Sigmoid colon (tissue), 7 donors: ENCODE results near the gene SLA2. TPM values are rescaled to one million over a fixed set of nuclear protein-coding genes. Genes with fewer than 3 reads are reported as not detected.

ENCODE experiments used
- DNase-seq: peaks from one replicate; pipeline ENCODE4 v3.0.0-alpha.2; 2019
- H3K27ac ChIP-seq, 4 donors: fragments of 200-600 bp; sonication (generic); one replicate each; pipeline ENCODE4 v1.5.1; 2016 to 2019; ENCODE audit warnings: mild to moderate bottlenecking in 1 of 4
- H3K27me3 ChIP-seq, 3 donors: fragments of 200-600 bp; sonication (generic); one replicate each; pipeline ENCODE4 v1.5.1; 2019; ENCODE audit warnings: mild to moderate bottlenecking in 1 of 3
- H3K36me3 ChIP-seq, 4 donors: fragments of 200-600 bp; sonication (generic); one replicate each; pipeline ENCODE4 v1.5.1; 2016 to 2019
- H3K4me1 ChIP-seq, 4 donors: fragments of 200-600 bp; sonication (generic); one replicate each; pipeline ENCODE4 v1.5.1; 2017 to 2019
- H3K4me3 ChIP-seq, 4 donors: fragments of 200-600 bp; sonication (generic); one replicate each; pipeline ENCODE4 v1.5.1; 2017 to 2019; ENCODE audit warnings: mild to moderate bottlenecking in 2 of 4, moderate library complexity in 1 of 4
- H3K9me3 ChIP-seq, 4 donors: fragments of 200-600 bp in 3 of 4; sonication (generic) in 3 of 4; one replicate each; pipeline versions ENCODE4 v1.5.1 to v1.6.1; 2013 to 2019
- CTCF ChIP-seq, 4 experiments: fragments of 450-650 bp in 3 of 4; fragments of 200-600 bp in 1 of 4; IDR thresholded peaks; one replicate each; pipeline ENCODE4 v1.5.1; 2016 to 2019; ENCODE audit warnings: antibody characterized with exemption in 4 of 4, mild to moderate bottlenecking in 3 of 4, moderate library complexity in 2 of 4
- EP300 ChIP-seq, 4 donors: sonication (generic); formaldehyde crosslinking; IDR thresholded peaks; one replicate each; pipeline ENCODE4 v1.6.1; 2017; ENCODE audit warnings: antibody characterized with exemption in 4 of 4
- POLR2A ChIP-seq, 2 donors: fragments of 450-650 bp; IDR thresholded peaks; one replicate each; pipeline ENCODE4 v1.6.1; 2016; ENCODE audit warnings: antibody characterized with exemption in 2 of 2, mild to moderate bottlenecking in 2 of 2, moderate library complexity in 2 of 2
- POLR2AphosphoS5 ChIP-seq, 4 donors: sonication (generic); formaldehyde crosslinking; IDR thresholded peaks; one replicate each; pipeline ENCODE4 v1.6.1; 2017; ENCODE audit warnings: antibody characterized with exemption in 4 of 4
- WGBS, 2 donors: extraction: QIAGEN DNeasy Blood & Tissue Kit; methylation state at CpG; one replicate each; pipeline ENCODE4 v1.1.7; 2013; 5-methylcytosine and 5-hydroxymethylcytosine counted together
- intact Hi-C: fragments of 100-400 bp; cut with DNase I; formaldehyde crosslinking; loops from one replicate; pipeline ENCODE4 v1.15.1; 2023
- polyA plus RNA-seq, 3 donors: library from polyadenylated mRNA; stranded (reverse); fragments of 200-250 nt; gene quantifications; one replicate each; pipeline ENCODE4 v1.2.3, GENCODE V29; 2013
- total RNA-seq, 4 donors: library from RNA; depleted of rRNA; stranded (reverse); fragments of >200 nt; gene quantifications; one replicate each; pipeline ENCODE4 v1.1.0, GENCODE V29; 2016
- donor health status: healthy with polysubstance abuse.
- donor health status: Bipolar disorder and iron deficiency.
- donor health status: healthy.

The SLA2 gene
- total and polyA plus RNA-seq, 7 donors = 0.46 to 3.4 (median 0.55) TPM; not detected in 3

- DNase-seq = no peak
- peak overlapping the region; percentile 70 to 100 (median 86) for H3K4me3 ChIP-seq
- peaks cover 0 to 29% (median 25%) of the 10 kb centered on the region in 4 donors for H3K4me1 ChIP-seq
- intact Hi-C loops = loop anchor here (5.0 to 10.0 kb wide), 4 partner anchors 151 to 402 kb away; partner anchors contain the start of gene DSN1
- peaks cover 17 to 38% (median 26%) of the 10 kb centered on the region in 4 donors for H3K36me3 ChIP-seq
- no peak for TF ChIP-seq CTCF (IDR thresholded peaks at IDR 0.05)
- no peak for TF ChIP-seq EP300 (IDR thresholded peaks at IDR 0.05)
- no peak for TF ChIP-seq POLR2A (IDR thresholded peaks at IDR 0.05)
- no peak for TF ChIP-seq POLR2AphosphoS5 (IDR thresholded peaks at IDR 0.05)
- 1% methylated on average over 31 of the region's 31 CpGs for WGBS, 2 donors
- H3K9me3 ChIP-seq = no peaks in the 10 kb centered on the region
- no peaks in the 10 kb centered on the region for H3K27me3 ChIP-seq
- peak overlapping the region; percentile 87 to 96 (median 90) for H3K27ac ChIP-seq
Observed at GRCh38 chr20:36606158-36607066, 39.6 kb downstream of the SLA2 start.

GRCh38 chr20:36605399-36606157 lies 40.4 kb downstream of the SLA2 start, which contains the start of gene RAB5IF:
TSS of gene RAB5IF (plus strand) at chr20:36605779. CDS start at chr20:36605952, 173 bp downstream.
- peak; percentile 99 for DNase-seq
- Histone ChIP-seq H3K36me3 (peaks cover 14 to 30% (median 19%) of the 10 kb centered on the region in 4 donors), H3K27me3 (no peaks in the 10 kb centered on the region), H3K27ac (peak within 1 kb of the TSS; percentile 87 to 96 (median 90)), H3K4me1 (peaks cover 0 to 29% (median 25%) of the 10 kb centered on the region in 4 donors), H3K4me3 (peak within 1 kb of the TSS; percentile 70 to 100 (median 86)), H3K9me3 (no peaks in the 10 kb centered on the region)
- peak; percentile 18 to 25 for TF ChIP-seq POLR2A (IDR thresholded peaks at IDR 0.05)
- peak; percentile 76 to 98 (median 94) for TF ChIP-seq CTCF (IDR thresholded peaks at IDR 0.05)
- TF ChIP-seq POLR2AphosphoS5 (IDR thresholded peaks at IDR 0.05) = peak; percentile 56 to 93 (median 80)
- TF ChIP-seq EP300 (IDR thresholded peaks at IDR 0.05) = peak in 2 of 4 donors; percentile 33 to 86
- 0% methylated on average over 90 of the region's 90 CpGs for WGBS, 2 donors
- intact Hi-C loops = loop anchor here (1.0 to 10.0 kb wide), 7 partner anchors 31 to 401 kb away; partner anchors contain the start of gene DSN1

- Histone ChIP-seq H3K9me3 (no peaks in the 10 kb centered on the region), H3K27ac (peak overlapping the region; percentile 87 to 96 (median 90)), H3K36me3 (peaks cover 9 to 24% (median 15%) of the 10 kb centered on the region in 4 donors), H3K27me3 (no peaks in the 10 kb centered on the region), H3K4me3 (peak overlapping the region in 3 of 4 donors; percentile 70 to 100 (median 86)), H3K4me1 (peaks cover 0 to 29% (median 25%) of the 10 kb centered on the region in 4 donors)
- intact Hi-C loops = loop anchor here (1.0 to 10.0 kb wide), 7 partner anchors 30 to 400 kb away; partner anchors contain the start of gene DSN1
- no peak for TF ChIP-seq EP300 (IDR thresholded peaks at IDR 0.05)
- TF ChIP-seq CTCF (IDR thresholded peaks at IDR 0.05) = no peak
- TF ChIP-seq POLR2AphosphoS5 (IDR thresholded peaks at IDR 0.05) = no peak
- no peak for TF ChIP-seq POLR2A (IDR thresholded peaks at IDR 0.05)
- peak; percentile 77 for DNase-seq
- WGBS, 2 donors = 48 to 70% methylated on average over 15 of the region's 15 CpGs
Observed at GRCh38 chr20:36604952-36605398, 41.0 kb downstream of the SLA2 start.

GRCh38 chr20:36601540-36601939 lies 44.5 kb downstream of the SLA2 start:
- H3K27ac ChIP-seq = no peak overlapping the region
- TF ChIP-seq CTCF (IDR thresholded peaks at IDR 0.05) (no peak), EP300 (IDR thresholded peaks at IDR 0.05) (no peak), POLR2A (IDR thresholded peaks at IDR 0.05) (no peak), POLR2AphosphoS5 (IDR thresholded peaks at IDR 0.05) (no peak)
- no peaks in the 10 kb centered on the region for H3K27me3 ChIP-seq
- H3K36me3 ChIP-seq = no peaks in the 10 kb centered on the region
- DNase-seq = no peak
- no peaks in the 10 kb centered on the region for H3K9me3 ChIP-seq
- intact Hi-C loops = loop anchor here (10.0 kb wide), 1 partner anchor 397 kb away; no protein-coding TSS in a partner anchor
- H3K4me3 ChIP-seq = no peak overlapping the region
- H3K4me1 ChIP-seq = peaks cover 0 to 17% (median 11%) of the 10 kb centered on the region in 4 donors
- WGBS, 2 donors = 51 to 67% methylated on average over 1 of the region's 1 CpG
